MCF 10A (cell line): ENCODE data around the gene SARDH. TPM values are rescaled to one million over a fixed set of nuclear protein-coding genes. Genes with fewer than 3 reads are reported as not detected.

Experiments used
- BruUV-seq: library from RNA; stranded (reverse); fragments of 400-500 nt; replicated peaks from 2 replicates; lab custom pipeline; 2021; lab: Mats Ljungman, UMichigan
- CTCF ChIA-PET: fragments of 300-600 bp; sonication (Branson Sonifier 250); formaldehyde crosslinking; extraction: SDS; loops from one replicate; lab custom pipeline; 2021; ENCODE audit warnings: antibody characterized with exemption, inconsistent platforms; lab: Yijun Ruan, JAX
- POLR2A ChIA-PET: fragments of 300-600, 350-650 bp; sonication (Branson Sonifier 250); formaldehyde crosslinking; extraction: SDS; loops from one replicate; lab custom pipeline; 2020; ENCODE audit warnings: antibody characterized with exemption, inconsistent platforms; lab: Yijun Ruan, JAX
- DNase-seq: peaks from one replicate; pipeline ENCODE4 v3.0.0-alpha.2; 2018; ENCODE audit not compliant: unreplicated experiment
- H3K27ac Mint-ChIP-seq: one replicate; pipeline ENCODE4 v1.8.0; 2022; ENCODE audit warnings: mild to moderate bottlenecking, low read depth, mixed read lengths; ENCODE audit not compliant: unreplicated experiment
- H3K27me3 Mint-ChIP-seq: one replicate; pipeline ENCODE4 v1.8.0; 2022; ENCODE audit warnings: mixed read lengths; ENCODE audit not compliant: insufficient read depth, unreplicated experiment
- H3K36me3 Mint-ChIP-seq: one replicate; pipeline ENCODE4 v1.8.0; 2022; ENCODE audit warnings: mild to moderate bottlenecking, moderate library complexity, mixed read lengths; ENCODE audit not compliant: insufficient read depth, unreplicated experiment
- H3K4me1 Mint-ChIP-seq: one replicate; pipeline ENCODE4 v1.8.0; 2022; ENCODE audit warnings: mixed read lengths; ENCODE audit not compliant: insufficient read depth, unreplicated experiment
- H3K4me3 Mint-ChIP-seq: one replicate; pipeline ENCODE4 v1.8.0; 2022; ENCODE audit warnings: mild to moderate bottlenecking, moderate library complexity, mixed read lengths; ENCODE audit not compliant: unreplicated experiment
- H3K9me3 Mint-ChIP-seq: one replicate; pipeline ENCODE4 v1.8.0; 2022; ENCODE audit warnings: mixed read lengths; ENCODE audit not compliant: unreplicated experiment
- intact Hi-C: fragments of 100-400 bp; cut with micrococcal nuclease; formaldehyde crosslinking; loops from 2 replicates; pipeline ENCODE4 v1.14.1; 2022
- total RNA-seq: library from RNA; stranded (reverse); gene quantifications from 2 replicates; pipeline ENCODE4 v1.2.3, GENCODE V29; 2022
- TF ChIP-seq, protein P1 (sequence below): fragments of 200-600 bp; IDR thresholded peaks from one replicate; pipeline ENCODE4 v1.8.0; 2022; ENCODE audit warnings: antibody characterized with exemption, mild to moderate bottlenecking; ENCODE audit not compliant: unreplicated experiment

Gene SARDH
- total RNA-seq, 1 experiment from 2014 or later, result not detected

DNA sequence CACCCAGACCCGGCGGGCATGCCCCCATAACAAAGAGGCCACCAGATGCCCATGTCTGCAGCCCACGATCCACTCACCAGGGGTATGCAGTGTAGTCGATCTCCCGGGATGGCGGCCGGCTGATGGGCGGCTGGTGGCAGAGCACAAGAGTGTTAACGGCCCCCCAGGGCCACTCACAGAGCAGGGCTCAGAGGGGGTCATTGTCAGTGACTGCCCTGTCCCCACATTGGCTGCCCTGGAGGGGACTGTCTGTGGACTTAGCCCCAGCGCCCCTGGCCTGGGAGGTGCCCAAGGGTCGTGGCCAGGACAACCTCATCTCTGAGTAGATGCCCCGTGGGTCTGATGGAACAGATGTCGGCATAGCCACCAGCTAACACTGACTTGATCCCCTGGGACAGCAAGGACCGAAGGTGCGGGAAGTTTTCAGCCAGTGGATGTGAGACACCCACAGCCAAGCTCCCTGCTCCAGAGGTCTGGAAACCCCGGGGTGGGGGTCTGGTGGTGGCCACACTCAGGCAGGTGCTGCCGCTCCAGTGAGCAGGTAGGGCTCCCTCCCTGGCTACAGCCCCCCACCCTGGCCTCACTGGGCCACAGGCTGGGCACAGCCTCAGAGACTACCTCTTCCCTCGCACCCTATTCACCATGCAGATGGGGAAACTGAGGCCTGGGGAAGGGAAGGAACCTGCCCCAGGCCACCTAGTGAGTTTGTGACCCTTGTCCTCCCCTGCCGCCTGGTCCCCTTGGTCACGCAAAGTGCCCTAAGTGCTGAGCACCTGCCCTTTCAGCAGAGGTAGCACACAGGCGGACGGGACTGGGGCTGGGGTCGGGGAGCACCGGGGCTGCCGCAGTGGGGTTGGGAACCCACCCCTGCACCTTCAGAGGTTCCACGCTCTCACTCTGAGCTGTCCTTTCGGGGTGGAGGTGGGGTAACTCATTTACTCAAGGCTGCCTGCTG is 38.1 kb upstream of the SARDH start:
- intact Hi-C loops, result no loop called here

DNA sequence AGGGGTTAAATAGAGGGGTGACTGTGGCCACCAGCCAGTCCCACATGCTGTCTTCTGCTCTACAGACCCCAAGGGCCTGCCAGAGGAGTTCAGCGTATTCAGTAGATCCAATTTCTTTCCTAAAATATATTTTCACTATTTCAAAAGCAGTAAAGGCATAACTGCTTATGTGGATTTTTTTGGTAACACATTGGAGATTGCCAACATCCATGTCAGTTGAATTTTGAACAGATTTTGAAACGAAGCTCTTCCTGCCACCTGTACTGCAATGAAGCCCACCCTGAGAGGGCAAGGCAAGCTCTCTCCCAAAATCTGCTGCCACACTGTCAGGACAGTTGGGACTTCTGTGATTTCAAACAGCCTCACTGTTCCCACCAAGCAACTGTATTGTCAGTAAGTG is 37.1 kb upstream of the SARDH start:
- no peak for DNase-seq
- intact Hi-C loops, result no loop called here
- TF ChIP-seq, protein P1, sequence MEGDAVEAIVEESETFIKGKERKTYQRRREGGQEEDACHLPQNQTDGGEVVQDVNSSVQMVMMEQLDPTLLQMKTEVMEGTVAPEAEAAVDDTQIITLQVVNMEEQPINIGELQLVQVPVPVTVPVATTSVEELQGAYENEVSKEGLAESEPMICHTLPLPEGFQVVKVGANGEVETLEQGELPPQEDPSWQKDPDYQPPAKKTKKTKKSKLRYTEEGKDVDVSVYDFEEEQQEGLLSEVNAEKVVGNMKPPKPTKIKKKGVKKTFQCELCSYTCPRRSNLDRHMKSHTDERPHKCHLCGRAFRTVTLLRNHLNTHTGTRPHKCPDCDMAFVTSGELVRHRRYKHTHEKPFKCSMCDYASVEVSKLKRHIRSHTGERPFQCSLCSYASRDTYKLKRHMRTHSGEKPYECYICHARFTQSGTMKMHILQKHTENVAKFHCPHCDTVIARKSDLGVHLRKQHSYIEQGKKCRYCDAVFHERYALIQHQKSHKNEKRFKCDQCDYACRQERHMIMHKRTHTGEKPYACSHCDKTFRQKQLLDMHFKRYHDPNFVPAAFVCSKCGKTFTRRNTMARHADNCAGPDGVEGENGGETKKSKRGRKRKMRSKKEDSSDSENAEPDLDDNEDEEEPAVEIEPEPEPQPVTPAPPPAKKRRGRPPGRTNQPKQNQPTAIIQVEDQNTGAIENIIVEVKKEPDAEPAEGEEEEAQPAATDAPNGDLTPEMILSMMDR, result no peak
- no peaks in the 10 kb centered on the region for H3K9me3 Mint-ChIP-seq
- no peaks in the 10 kb centered on the region for H3K4me1 Mint-ChIP-seq
- ChIA-PET POLR2A (no interaction called here), CTCF (no interaction called here)
- no peaks in the 10 kb centered on the region for H3K27me3 Mint-ChIP-seq
- no peak overlapping the region for H3K27ac Mint-ChIP-seq
- peaks cover 39% of the 10 kb centered on the region for H3K36me3 Mint-ChIP-seq
- H3K4me3 Mint-ChIP-seq, result no peak overlapping the region
- no TSS peak for BruUV-seq

More for the DNA sequence above, 38.1 kb upstream of the SARDH start:
- no peak overlapping the region for H3K27ac Mint-ChIP-seq
- TF ChIP-seq, protein P1, result no peak
- H3K27me3 Mint-ChIP-seq, result no peaks in the 10 kb centered on the region
- peaks cover 32% of the 10 kb centered on the region for H3K36me3 Mint-ChIP-seq
- no peaks in the 10 kb centered on the region for H3K9me3 Mint-ChIP-seq
- CTCF ChIA-PET, result interaction anchor here (1.1 to 2.1 kb wide), 2 partner anchors 17 to 218 kb away, joined by 3 to 13 read pairs; no protein-coding TSS in a partner anchor
- no peaks in the 10 kb centered on the region for H3K4me1 Mint-ChIP-seq
- POLR2A ChIA-PET, result interaction anchor here (0.6 kb wide), 1 partner anchor 365 kb away, joined by 3 read pairs; no protein-coding TSS in a partner anchor
- no peak for DNase-seq
- H3K4me3 Mint-ChIP-seq, result no peak overlapping the region
- no TSS peak for BruUV-seq

DNA sequence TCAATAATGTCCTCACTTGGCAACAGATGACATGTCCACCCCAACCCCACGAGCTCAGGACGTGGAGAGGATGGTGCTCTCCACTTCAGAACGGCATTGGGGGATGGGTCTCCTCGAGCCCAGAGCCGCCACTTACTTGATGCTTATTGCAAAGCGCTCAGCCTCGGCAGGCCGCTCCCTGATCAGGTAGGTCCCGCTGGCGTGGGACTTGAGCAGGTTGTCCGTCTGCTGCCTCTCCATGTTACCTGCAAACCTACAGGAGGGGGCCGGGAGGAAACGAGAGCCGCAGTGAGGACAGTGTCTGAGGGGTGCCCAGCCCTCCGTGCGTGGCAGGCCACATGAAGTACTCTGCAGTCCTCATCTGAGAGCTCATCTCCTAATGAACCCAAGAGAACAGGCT is 36.6 kb upstream of the SARDH start:
- BruUV-seq, result no TSS peak
- Mint-ChIP-seq H3K9me3 (no peaks in the 10 kb centered on the region), H3K4me1 (no peaks in the 10 kb centered on the region), H3K4me3 (no peak overlapping the region), H3K27ac (no peak overlapping the region), H3K36me3 (peaks cover 39% of the 10 kb centered on the region), H3K27me3 (no peaks in the 10 kb centered on the region)
- TF ChIP-seq, protein P1, result no peak
- ChIA-PET CTCF (interaction anchor here (2.4 kb wide), 1 partner anchor 219 kb away, joined by 15 read pairs; no protein-coding TSS in a partner anchor), POLR2A (interaction anchor here (0.9 kb wide), 1 partner anchor 11 kb away, joined by 3 read pairs; no protein-coding TSS in a partner anchor)
- intact Hi-C loops, result no loop called here
- DNase-seq, result no peak
